Neural progenitor cell (in vitro differentiated cells): ENCODE measurements around the gene AP1AR. TPM values are rescaled to one million over a fixed set of nuclear protein-coding genes. Genes with fewer than 3 reads are reported as not detected.

Experiments used
- DNase-seq: peaks from one replicate; pipeline ENCODE4 v3.0.0-alpha.2; 2016; ENCODE audit warnings: low spot score
- H2AFZ ChIP-seq: fragments of 200-600 bp; sonication (generic); replicated peaks from 2 replicates; pipeline ENCODE4 v1.6.1; 2016; ENCODE audit warnings: antibody characterized with exemption
- H3F3A ChIP-seq: fragments of 200-600 bp; sonication (generic); 2 replicates; pipeline ENCODE4 v1.6.1; 2016; ENCODE audit warnings: antibody characterized with exemption, low read depth
- H3K27ac ChIP-seq: fragments of 200-600 bp; sonication (generic); 2 replicates; pipeline ENCODE4 v1.5.1; 2016; ENCODE audit warnings: mild to moderate bottlenecking
- H3K27me3 ChIP-seq: fragments of 200-600 bp; sonication (generic); 2 replicates; pipeline ENCODE4 v1.6.1; 2016; ENCODE audit warnings: mild to moderate bottlenecking, moderate library complexity
- H3K36me3 ChIP-seq: fragments of 200-600 bp; sonication (generic); 2 replicates; pipeline ENCODE4 v1.5.1; 2016
- H3K4me1 ChIP-seq: fragments of 200-600 bp; sonication (generic); 2 replicates; pipeline ENCODE4 v1.6.1; 2016; ENCODE audit warnings: mixed run types
- H3K4me2 ChIP-seq: fragments of 200-600 bp; sonication (generic); 2 replicates; pipeline ENCODE4 v1.6.1; 2016
- H3K4me3 ChIP-seq: fragments of 200-600 bp; sonication (generic); 2 replicates; pipeline ENCODE4 v1.5.1; 2016
- H3K79me2 ChIP-seq: fragments of 200-600 bp; sonication (generic); 2 replicates; pipeline ENCODE4 v1.6.1; 2016; ENCODE audit warnings: low read depth
- H3K9ac ChIP-seq: fragments of 200-600 bp; sonication (generic); 2 replicates; pipeline ENCODE4 v1.6.1; 2016
- H3K9me3 ChIP-seq: fragments of 200-600 bp; sonication (generic); 2 replicates; pipeline ENCODE4 v1.5.1; 2016; ENCODE audit warnings: low read depth
- H4K20me1 ChIP-seq: fragments of 200-600 bp; sonication (generic); 2 replicates; pipeline ENCODE4 v1.6.1; 2016; ENCODE audit warnings: low read depth
- H3K27ac Mint-ChIP-seq: 3 replicates; pipeline ENCODE4 v1.8.0; 2021; ENCODE audit warnings: mixed read lengths
- H3K27me3 Mint-ChIP-seq: 2 replicates; pipeline ENCODE4 v1.8.0; 2022; ENCODE audit warnings: low read depth, mild to moderate bottlenecking, inconsistent platforms, moderate library complexity, mixed read lengths; ENCODE audit not compliant: insufficient read depth
- H3K36me3 Mint-ChIP-seq: 3 replicates; pipeline ENCODE4 v1.8.0; 2021; ENCODE audit warnings: mixed read lengths
- H3K4me1 Mint-ChIP-seq: 3 replicates; pipeline ENCODE4 v1.8.0; 2021; ENCODE audit warnings: mixed read lengths
- H3K4me3 Mint-ChIP-seq: 3 replicates; pipeline ENCODE4 v1.8.0; 2021; ENCODE audit warnings: mild to moderate bottlenecking, moderate library complexity, mixed read lengths
- H3K9me3 Mint-ChIP-seq: 3 replicates; pipeline ENCODE4 v1.8.0; 2020; ENCODE audit warnings: mixed read lengths
- EZH2 ChIP-seq: fragments of 200-600 bp; sonication (generic); IDR thresholded peaks from 2 replicates; pipeline ENCODE4 v1.6.1; 2017; ENCODE audit warnings: antibody characterized with exemption, mild to moderate bottlenecking, moderate library complexity
- EZH2phosphoT487 ChIP-seq: fragments of 200-600 bp; sonication (generic); IDR thresholded peaks from 2 replicates; pipeline ENCODE4 v1.6.1; 2017; ENCODE audit warnings: antibody characterized with exemption
- total RNA-seq: library from RNA; depleted of rRNA; stranded (reverse); fragments of >200 nt; gene quantifications from 2 replicates; pipeline ENCODE4 v1.2.3, GENCODE V29; 2015; ENCODE audit warnings: low replicate concordance
- TF ChIP-seq, protein P1 (sequence below): fragments of 200-600 bp; sonication (generic); IDR thresholded peaks from 2 replicates; pipeline ENCODE4 v1.5.1; 2017; ENCODE audit warnings: antibody characterized with exemption, mild to moderate bottlenecking

AP1AR gene
- total RNA-seq, 1 donor from 2014 or later = 41.9 TPM

GRCh38 chr4:112272292-112272691 lies 40.7 kb downstream of the AP1AR start:
- H3K36me3 Mint-ChIP-seq = peaks cover 27% of the 10 kb centered on the region
- no peaks in the 10 kb centered on the region for H3K4me1 ChIP-seq
- peaks cover 4% of the 10 kb centered on the region for H3K9me3 Mint-ChIP-seq

DNA sequence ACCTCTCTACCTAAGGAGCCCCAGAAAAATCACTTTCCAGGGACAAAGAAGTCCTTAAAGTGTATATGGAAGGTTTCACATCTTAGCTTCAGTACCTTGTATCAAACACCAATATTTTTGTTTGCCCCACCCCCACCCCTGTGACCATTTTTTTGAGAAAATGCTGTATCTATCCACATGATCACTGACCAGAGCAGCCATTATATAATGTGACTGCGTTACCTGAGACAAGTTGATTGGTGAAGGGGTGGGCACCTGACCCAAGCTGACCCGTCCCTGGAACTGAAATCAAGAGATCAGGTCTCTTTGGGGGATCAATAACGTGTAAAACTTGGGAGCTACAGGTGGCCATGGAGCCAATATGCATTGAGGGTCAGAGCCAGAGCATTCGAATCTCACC lies 43.4 kb downstream of the AP1AR start:
- no peak overlapping the region for H3K4me3 Mint-ChIP-seq
- Histone ChIP-seq H3K4me2 (no peak overlapping the region), H3K27me3 (no peaks in the 10 kb centered on the region), H3F3A (peaks cover 6% of the 10 kb centered on the region), H4K20me1 (no peaks in the 10 kb centered on the region), H3K36me3 (no peaks in the 10 kb centered on the region), H3K9ac (no peak overlapping the region), H3K79me2 (no peaks in the 10 kb centered on the region), H2AFZ (no peak overlapping the region), H3K4me1 (no peaks in the 10 kb centered on the region), H3K27ac (no peak overlapping the region), H3K9me3 (no peaks in the 10 kb centered on the region), H3K4me3 (no peak overlapping the region)
- peaks cover 4% of the 10 kb centered on the region for H3K9me3 Mint-ChIP-seq
- H3K4me1 Mint-ChIP-seq = no peaks in the 10 kb centered on the region
- no peak for TF ChIP-seq EZH2
- no peak for TF ChIP-seq EZH2phosphoT487
- TF ChIP-seq, protein P1, sequence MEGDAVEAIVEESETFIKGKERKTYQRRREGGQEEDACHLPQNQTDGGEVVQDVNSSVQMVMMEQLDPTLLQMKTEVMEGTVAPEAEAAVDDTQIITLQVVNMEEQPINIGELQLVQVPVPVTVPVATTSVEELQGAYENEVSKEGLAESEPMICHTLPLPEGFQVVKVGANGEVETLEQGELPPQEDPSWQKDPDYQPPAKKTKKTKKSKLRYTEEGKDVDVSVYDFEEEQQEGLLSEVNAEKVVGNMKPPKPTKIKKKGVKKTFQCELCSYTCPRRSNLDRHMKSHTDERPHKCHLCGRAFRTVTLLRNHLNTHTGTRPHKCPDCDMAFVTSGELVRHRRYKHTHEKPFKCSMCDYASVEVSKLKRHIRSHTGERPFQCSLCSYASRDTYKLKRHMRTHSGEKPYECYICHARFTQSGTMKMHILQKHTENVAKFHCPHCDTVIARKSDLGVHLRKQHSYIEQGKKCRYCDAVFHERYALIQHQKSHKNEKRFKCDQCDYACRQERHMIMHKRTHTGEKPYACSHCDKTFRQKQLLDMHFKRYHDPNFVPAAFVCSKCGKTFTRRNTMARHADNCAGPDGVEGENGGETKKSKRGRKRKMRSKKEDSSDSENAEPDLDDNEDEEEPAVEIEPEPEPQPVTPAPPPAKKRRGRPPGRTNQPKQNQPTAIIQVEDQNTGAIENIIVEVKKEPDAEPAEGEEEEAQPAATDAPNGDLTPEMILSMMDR = no peak
- DNase-seq = no peak
- peaks cover 27% of the 10 kb centered on the region for H3K36me3 Mint-ChIP-seq
- H3K27me3 Mint-ChIP-seq = no peaks in the 10 kb centered on the region
- no peak overlapping the region for H3K27ac Mint-ChIP-seq

More at GRCh38 chr4:112272292-112272691, 40.7 kb downstream of the AP1AR start:
- no peak overlapping the region for H3K4me3 ChIP-seq
- no peak overlapping the region for H3K4me2 ChIP-seq
- H3K9me3 ChIP-seq = no peaks in the 10 kb centered on the region
- no peaks in the 10 kb centered on the region for H3K27me3 Mint-ChIP-seq
- H3K27me3 ChIP-seq = no peaks in the 10 kb centered on the region
- H3K27ac ChIP-seq = no peak overlapping the region
- H3K36me3 ChIP-seq = peaks cover 4% of the 10 kb centered on the region
- no peak overlapping the region for H3K4me3 Mint-ChIP-seq
- TF ChIP-seq, protein P1 = no peak
- TF ChIP-seq EZH2 (no peak), EZH2phosphoT487 (no peak)
- no peaks in the 10 kb centered on the region for H4K20me1 ChIP-seq
- no peaks in the 10 kb centered on the region for H3K79me2 ChIP-seq
- H3F3A ChIP-seq = peaks cover 6% of the 10 kb centered on the region
- no peak for DNase-seq
- no peaks in the 10 kb centered on the region for H3K4me1 Mint-ChIP-seq
- no peak overlapping the region for H3K27ac Mint-ChIP-seq
- no peak overlapping the region for H2AFZ ChIP-seq
- no peak overlapping the region for H3K9ac ChIP-seq

DNA sequence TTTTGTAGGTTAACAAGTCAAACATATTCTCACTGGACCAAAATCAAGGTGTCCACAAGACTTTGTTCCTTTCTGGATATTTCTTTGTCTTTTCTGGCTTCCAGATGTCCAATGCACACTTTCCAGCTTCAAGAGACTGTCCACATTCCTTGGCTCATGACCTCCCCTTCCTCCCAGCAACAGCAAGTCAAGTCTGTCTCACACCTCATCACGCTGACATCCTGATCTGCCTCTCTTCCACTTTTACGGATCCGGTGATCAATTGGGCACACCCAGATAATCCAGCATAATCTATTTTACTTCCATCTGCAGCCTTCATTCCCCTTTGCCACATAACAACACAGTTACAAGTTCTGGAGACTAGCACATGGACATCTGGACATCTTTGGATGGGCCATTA lies 44.5 kb downstream of the AP1AR start:
- no peaks in the 10 kb centered on the region for H3K79me2 ChIP-seq
- no peaks in the 10 kb centered on the region for H3K4me1 ChIP-seq
- no peak for DNase-seq
- no peaks in the 10 kb centered on the region for H3K27me3 ChIP-seq
- no peak overlapping the region for H3K9ac ChIP-seq
- peaks cover 4% of the 10 kb centered on the region for H3K9me3 Mint-ChIP-seq
- no peaks in the 10 kb centered on the region for H4K20me1 ChIP-seq
- H3K4me1 Mint-ChIP-seq = no peaks in the 10 kb centered on the region
- no peak overlapping the region for H3K4me3 Mint-ChIP-seq
- TF ChIP-seq, protein P1 = no peak
- TF ChIP-seq EZH2 (no peak), EZH2phosphoT487 (no peak)
- no peaks in the 10 kb centered on the region for H3K27me3 Mint-ChIP-seq
- no peak overlapping the region for H3K27ac Mint-ChIP-seq
- no peak overlapping the region for H3K4me2 ChIP-seq
- no peaks in the 10 kb centered on the region for H3K9me3 ChIP-seq
- H3K27ac ChIP-seq = no peak overlapping the region
- H3K4me3 ChIP-seq = no peak overlapping the region
- peaks cover 20% of the 10 kb centered on the region for H3K36me3 Mint-ChIP-seq
- no peaks in the 10 kb centered on the region for H3K36me3 ChIP-seq
- peaks cover 6% of the 10 kb centered on the region for H3F3A ChIP-seq
- no peak overlapping the region for H2AFZ ChIP-seq
